Measurements from ENCODE around the gene CNIH1. TPM values are rescaled to one million over a fixed set of nuclear protein-coding genes. Genes with fewer than 3 reads are reported as not detected.

Gene CNIH1
- total RNA-seq, 1 experiment from 2014 or later = 118 TPM

- Mint-ChIP-seq H3K9me3 (ENCODE audit: low read depth, unreplicated experiment) (no peaks in the 10 kb centered on the region), H3K27ac (ENCODE audit: unreplicated experiment) (no peak overlapping the region), H3K4me3 (ENCODE audit: low read depth, unreplicated experiment) (no peak overlapping the region), H3K4me1 (ENCODE audit: low read depth, unreplicated experiment) (peaks cover 10% of the 10 kb centered on the region), H3K36me3 (ENCODE audit: insufficient read depth, unreplicated experiment) (no peaks in the 10 kb centered on the region), H3K27me3 (ENCODE audit: unreplicated experiment) (no peaks in the 10 kb centered on the region)
- intact Hi-C loops (cut with micrococcal nuclease; ENCODE audit: unreplicated experiment) = no loop called here
- no peak for DNase-seq
- CTCF ChIA-PET = no interaction called here
- TF ChIP-seq, protein P1, sequence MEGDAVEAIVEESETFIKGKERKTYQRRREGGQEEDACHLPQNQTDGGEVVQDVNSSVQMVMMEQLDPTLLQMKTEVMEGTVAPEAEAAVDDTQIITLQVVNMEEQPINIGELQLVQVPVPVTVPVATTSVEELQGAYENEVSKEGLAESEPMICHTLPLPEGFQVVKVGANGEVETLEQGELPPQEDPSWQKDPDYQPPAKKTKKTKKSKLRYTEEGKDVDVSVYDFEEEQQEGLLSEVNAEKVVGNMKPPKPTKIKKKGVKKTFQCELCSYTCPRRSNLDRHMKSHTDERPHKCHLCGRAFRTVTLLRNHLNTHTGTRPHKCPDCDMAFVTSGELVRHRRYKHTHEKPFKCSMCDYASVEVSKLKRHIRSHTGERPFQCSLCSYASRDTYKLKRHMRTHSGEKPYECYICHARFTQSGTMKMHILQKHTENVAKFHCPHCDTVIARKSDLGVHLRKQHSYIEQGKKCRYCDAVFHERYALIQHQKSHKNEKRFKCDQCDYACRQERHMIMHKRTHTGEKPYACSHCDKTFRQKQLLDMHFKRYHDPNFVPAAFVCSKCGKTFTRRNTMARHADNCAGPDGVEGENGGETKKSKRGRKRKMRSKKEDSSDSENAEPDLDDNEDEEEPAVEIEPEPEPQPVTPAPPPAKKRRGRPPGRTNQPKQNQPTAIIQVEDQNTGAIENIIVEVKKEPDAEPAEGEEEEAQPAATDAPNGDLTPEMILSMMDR (IDR thresholded peaks at IDR 0.05; ENCODE audit: unreplicated experiment) = no peak
- no TSS peak for BruUV-seq (replicated peaks)
Measured at GRCh38 chr14:54475187-54475899, 34.2 kb upstream of the CNIH1 start.

DNA sequence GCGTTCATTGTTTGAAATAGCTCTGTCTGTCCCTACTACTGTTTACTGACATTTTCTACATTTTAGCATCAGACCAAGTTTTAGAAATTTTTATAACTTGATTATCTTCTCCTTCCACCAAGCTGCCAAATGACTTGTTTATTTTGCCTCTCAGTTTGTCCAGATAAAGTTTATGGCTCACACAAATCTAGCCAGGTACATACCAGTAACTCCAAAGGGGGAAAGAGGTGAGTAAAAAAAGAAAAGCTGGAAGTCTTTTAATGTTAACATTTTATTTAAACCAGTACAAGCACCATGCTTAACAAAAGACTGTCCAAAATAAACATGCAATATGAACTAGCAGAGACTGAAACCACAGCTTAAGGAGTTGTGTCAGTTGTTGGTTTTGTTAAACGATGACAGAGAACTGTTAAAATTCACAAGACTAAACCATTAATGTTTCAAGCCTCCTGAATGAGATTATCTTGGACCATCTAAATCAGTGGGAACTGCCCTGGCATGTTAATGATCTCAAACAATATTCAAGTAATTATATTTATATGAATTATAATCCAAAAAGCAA lies 33.1 kb upstream of the CNIH1 start:
- no peaks in the 10 kb centered on the region for H3K36me3 Mint-ChIP-seq (ENCODE audit: insufficient read depth, unreplicated experiment)
- CTCF ChIA-PET = no interaction called here
- no peak for DNase-seq
- no peaks in the 10 kb centered on the region for H3K27me3 Mint-ChIP-seq (ENCODE audit: unreplicated experiment)
- no peak overlapping the region for H3K27ac Mint-ChIP-seq (ENCODE audit: unreplicated experiment)
- no peak overlapping the region for H3K4me3 Mint-ChIP-seq (ENCODE audit: low read depth, unreplicated experiment)
- H3K4me1 Mint-ChIP-seq (ENCODE audit: low read depth, unreplicated experiment) = peaks cover 20% of the 10 kb centered on the region
- TF ChIP-seq, protein P1 (IDR thresholded peaks at IDR 0.05; ENCODE audit: unreplicated experiment) = no peak
- intact Hi-C loops (cut with micrococcal nuclease; ENCODE audit: unreplicated experiment) = no loop called here
- H3K9me3 Mint-ChIP-seq (ENCODE audit: low read depth, unreplicated experiment) = no peaks in the 10 kb centered on the region
- BruUV-seq (replicated peaks) = no TSS peak

GRCh38 chr14:54472315-54472714 lies 31.1 kb upstream of the CNIH1 start:
- CTCF ChIA-PET = interaction anchor here (0.6 to 0.7 kb wide), 2 partner anchors 25 to 37 kb away, joined by 3 to 5 read pairs; partner anchors contain the start of gene CGRRF1
- TF ChIP-seq, protein P1 (IDR thresholded peaks at IDR 0.05; ENCODE audit: unreplicated experiment) = no peak
- Mint-ChIP-seq H3K9me3 (ENCODE audit: low read depth, unreplicated experiment) (peaks cover 5% of the 10 kb centered on the region), H3K36me3 (ENCODE audit: insufficient read depth, unreplicated experiment) (no peaks in the 10 kb centered on the region), H3K27ac (ENCODE audit: unreplicated experiment) (no peak overlapping the region), H3K4me1 (ENCODE audit: low read depth, unreplicated experiment) (peaks cover 20% of the 10 kb centered on the region), H3K4me3 (ENCODE audit: low read depth, unreplicated experiment) (no peak overlapping the region), H3K27me3 (ENCODE audit: unreplicated experiment) (no peaks in the 10 kb centered on the region)
- intact Hi-C loops (cut with micrococcal nuclease; ENCODE audit: unreplicated experiment) = no loop called here
- no TSS peak for BruUV-seq (replicated peaks)
- DNase-seq = no peak

- H3K36me3 Mint-ChIP-seq (ENCODE audit: insufficient read depth, unreplicated experiment) = no peaks in the 10 kb centered on the region
- intact Hi-C loops (cut with micrococcal nuclease; ENCODE audit: unreplicated experiment) = no loop called here
- no peak for DNase-seq
- TF ChIP-seq, protein P1 (IDR thresholded peaks at IDR 0.05; ENCODE audit: unreplicated experiment) = no peak
- H3K4me3 Mint-ChIP-seq (ENCODE audit: low read depth, unreplicated experiment) = no peak overlapping the region
- BruUV-seq (replicated peaks) = no TSS peak
- H3K4me1 Mint-ChIP-seq (ENCODE audit: low read depth, unreplicated experiment) = peaks cover 20% of the 10 kb centered on the region
- H3K27ac Mint-ChIP-seq (ENCODE audit: unreplicated experiment) = no peak overlapping the region
- CTCF ChIA-PET = interaction anchor here (0.6 to 0.7 kb wide), 2 partner anchors 24 to 38 kb away, joined by 3 to 5 read pairs; partner anchors contain the start of gene CGRRF1
- peaks cover 6% of the 10 kb centered on the region for H3K9me3 Mint-ChIP-seq (ENCODE audit: low read depth, unreplicated experiment)
- no peaks in the 10 kb centered on the region for H3K27me3 Mint-ChIP-seq (ENCODE audit: unreplicated experiment)
Measured at GRCh38 chr14:54471641-54472040, 30.5 kb upstream of the CNIH1 start.

All from Calu3 (cell line).